GM12878 (cell line): ENCODE data around the gene SDK2. TPM values are rescaled to one million over a fixed set of nuclear protein-coding genes. Genes with fewer than 3 reads are reported as not detected.

Experiments used
- ATAC-seq: fragments of 200-7000 bp; cut with Tn5 transposase; 3 replicates; pipeline ENCODE4 v1.9.1; 2020; ENCODE audit warnings: mild to moderate bottlenecking, moderate library complexity
- BruUV-seq: library from RNA; stranded (reverse); fragments of 400-500 nt; replicated peaks from 2 replicates; lab custom pipeline; 2021; lab: Mats Ljungman, UMichigan
- CTCF ChIA-PET: fragments of 300-600 bp; sonication (Branson Sonifier 250); formaldehyde crosslinking; extraction: SDS; loops from one replicate; lab custom pipeline; 2021; ENCODE audit warnings: inconsistent platforms; lab: Yijun Ruan, JAX
- POLR2A ChIA-PET: fragments of 350-600 bp; formaldehyde crosslinking; extraction: SDS; loops from one replicate; lab custom pipeline; 2021; ENCODE audit warnings: inconsistent platforms; lab: Charles Lee
- RAD21 ChIA-PET: fragments of 300-600 bp; sonication (Branson Sonifier 250); formaldehyde crosslinking; loops from one replicate; lab custom pipeline; 2023; ENCODE audit warnings: antibody characterized with exemption; ENCODE audit not compliant: unreplicated experiment; lab: Charles Lee
- SMC1A ChIA-PET: fragments of 300-600 bp; sonication (Branson Sonifier 250); formaldehyde crosslinking; loops from one replicate; lab custom pipeline; 2023; ENCODE audit not compliant: unreplicated experiment, uncharacterized antibody; lab: Charles Lee
- DNase-seq: peaks from one replicate; pipeline ENCODE4 v3.0.0-alpha.2; 2011; ENCODE audit warnings: low read depth, low spot score
- FAIRE-seq: peaks from 3 replicates; lab custom pipeline; 2011; peaks lifted over from hg19 to GRCh38; lab: Jason Lieb, UNC
- H2AFZ ChIP-seq: 2 replicates; pipeline ENCODE4 v1.6.0; 2011; ENCODE audit warnings: low read depth, low read length, control low read depth; ENCODE audit not compliant: control insufficient read depth
- H3K27ac ChIP-seq: 2 replicates; pipeline ENCODE4 v1.5.1; 2011; ENCODE audit warnings: control low read depth; ENCODE audit not compliant: control insufficient read depth, insufficient read depth
- H3K27me3 ChIP-seq, 2 experiments: replicated peaks in 1 of 2; 2 replicates each; pipeline versions ENCODE4 v1.6.0 to v1.6.1; 2011; ENCODE audit warnings: low read length in 1 of 2; ENCODE audit not compliant: control insufficient read depth in 2 of 2, insufficient read depth in 2 of 2
- H3K36me3 ChIP-seq, 2 experiments: 2 replicates each; pipeline ENCODE4 v1.5.1; 2011; ENCODE audit warnings: low read length in 1 of 2; ENCODE audit not compliant: control insufficient read depth in 2 of 2, insufficient read depth in 2 of 2
- H3K4me1 ChIP-seq: 2 replicates; pipeline ENCODE4 v1.6.1; 2011; ENCODE audit warnings: mild to moderate bottlenecking, low read length, moderate library complexity, mixed read lengths; ENCODE audit not compliant: control insufficient read depth, insufficient read depth
- H3K4me2 ChIP-seq: 2 replicates; pipeline ENCODE4 v1.6.0; 2011; ENCODE audit warnings: control low read depth; ENCODE audit not compliant: control insufficient read depth, insufficient read depth
- H3K4me3 ChIP-seq: fragments of 200-600 bp; sonication (generic); 2 replicates; pipeline ENCODE4 v1.5.1; 2016
- H3K79me2 ChIP-seq: 2 replicates; pipeline ENCODE4 v1.6.0; 2011; ENCODE audit warnings: low read length; ENCODE audit not compliant: control insufficient read depth, insufficient read depth
- H3K9ac ChIP-seq: 2 replicates; pipeline ENCODE4 v1.8.0; 2011; ENCODE audit warnings: low read length, control low read depth, mixed read lengths; ENCODE audit not compliant: control insufficient read depth, insufficient read depth
- H3K9me3 ChIP-seq: replicated peaks from 3 replicates; pipeline ENCODE4 v1.5.1; 2011; ENCODE audit warnings: mild to moderate bottlenecking, low read length; ENCODE audit not compliant: control insufficient read depth, insufficient read depth
- H4K20me1 ChIP-seq: 2 replicates; pipeline ENCODE4 v1.6.0; 2011; ENCODE audit not compliant: control insufficient read depth, insufficient read depth
- BMI1 ChIP-seq: fragments of 450-650 bp; IDR thresholded peaks from 2 replicates; pipeline ENCODE4 v1.6.1; 2016; ENCODE audit warnings: mild to moderate bottlenecking, moderate library complexity, borderline replicate concordance
- CBX3 ChIP-seq: fragments of 200-600 bp; sonication (generic); IDR thresholded peaks from 2 replicates; pipeline ENCODE4 v1.6.1; 2016; ENCODE audit warnings: low read depth, borderline replicate concordance
- CBX5 ChIP-seq: sonication (generic); IDR thresholded peaks from 2 replicates; pipeline ENCODE4 v1.6.1; 2016; ENCODE audit warnings: low read depth, moderate library complexity, mild to moderate bottlenecking, inconsistent platforms
- E2F4 ChIP-seq: IDR thresholded peaks from 2 replicates; pipeline ENCODE4 v1.6.1; 2012; ENCODE audit warnings: low read depth, low read length, improper control_type of control experiment
- HDAC6 ChIP-seq: fragments of 200-600 bp; sonication (generic); IDR thresholded peaks from one replicate; pipeline ENCODE4 v1.8.0; 2017; ENCODE audit warnings: antibody characterized with exemption; ENCODE audit not compliant: unreplicated experiment
- NFIC ChIP-seq: IDR thresholded peaks from 2 replicates; pipeline ENCODE4 v1.6.1; 2012; ENCODE audit warnings: low read depth, mild to moderate bottlenecking, inconsistent platforms, low read length, moderate library complexity
- NFXL1 ChIP-seq: fragments of 450-650 bp; IDR thresholded peaks from 2 replicates; pipeline ENCODE4 v1.6.1; 2017; ENCODE audit warnings: antibody characterized with exemption, mild to moderate bottlenecking, borderline replicate concordance
- PAX5 ChIP-seq: IDR thresholded peaks from 2 replicates; pipeline ENCODE4 v1.6.1; 2011; ENCODE audit warnings: low read depth, low read length, borderline replicate concordance
- SMC3 ChIP-seq: IDR thresholded peaks from 2 replicates; pipeline ENCODE4 v1.6.1; 2011; ENCODE audit warnings: low read length, improper control_type of control experiment, borderline replicate concordance
- TBL1XR1 ChIP-seq: IDR thresholded peaks from 2 replicates; pipeline ENCODE4 v1.6.1; 2012; ENCODE audit warnings: low read depth, low read length, improper control_type of control experiment
- ZBTB11 ChIP-seq: fragments of 450-650 bp; formaldehyde crosslinking; IDR thresholded peaks from 2 replicates; pipeline ENCODE4 v1.5.0; 2022; ENCODE audit warnings: mild to moderate bottlenecking, missing genetic modification characterization
- ZBTB40 ChIP-seq: fragments of 450-650 bp; IDR thresholded peaks from 2 replicates; pipeline ENCODE4 v1.6.1; 2016; ENCODE audit warnings: mild to moderate bottlenecking, moderate library complexity, borderline replicate concordance
- ZNF207 ChIP-seq: fragments of 450-650 bp; IDR thresholded peaks from 2 replicates; pipeline ENCODE4 v1.6.1; 2014; ENCODE audit warnings: antibody characterized with exemption, mild to moderate bottlenecking, borderline replicate concordance
- ZNF384 ChIP-seq: IDR thresholded peaks from 2 replicates; pipeline ENCODE4 v1.6.1; 2012; ENCODE audit warnings: low read depth, mild to moderate bottlenecking, low read length, improper control_type of control experiment, borderline replicate concordance
- WGBS: methylation state at CpG from one replicate; pipeline ENCODE4 v1.1.6; 2016; ENCODE audit warnings: low lambda C conversion rate; ENCODE audit not compliant: insufficient replicate concordance, insufficient coverage; ENCODE audit errors: missing lambda C conversion rate; 5-methylcytosine and 5-hydroxymethylcytosine counted together
- in situ Hi-C: fragments of 300-500 bp; cut with MboI; formaldehyde crosslinking; loops from 9 replicates; pipeline ENCODE4 v1.14.3; 2018; ENCODE audit warnings: mixed read lengths
- intact Hi-C: fragments of 100-400 bp; cut with micrococcal nuclease; formaldehyde crosslinking; loops from one replicate; pipeline ENCODE4 v1.14.2; 2022; ENCODE audit not compliant: unreplicated experiment
- polyA plus RNA-seq, 11 experiments: library from polyadenylated mRNA; depleted of rRNA in 4 of 11; unstranded in 6 of 11; stranded (reverse) in 5 of 11; fragments of >200 nt; fragmentation: Nextera tagmentation in 4 of 11; fragmentation: Illumina TruSeq in 1 of 11; extraction: Ambion mirVana in 4 of 11; extraction: Trizol in 1 of 11; gene quantifications; 1 replicate in 1 of 11; 2 replicates in 10 of 11; pipeline versions ENCODE4 v1.2.1 to v1.2.3, GENCODE V29; 2011 to 2016; ENCODE audit warnings: inconsistent platforms in 2 of 11, missing spikeins in 2 of 11, low read depth in 1 of 11
- total RNA-seq, 4 experiments: library from RNA; depleted of rRNA in 3 of 4; stranded (reverse); fragments of >200 nt in 3 of 4; fragmentation: Illumina TruSeq in 1 of 4; extraction: Trizol in 1 of 4; gene quantifications; 2 replicates each; pipeline versions ENCODE4 v1.2.1 to v1.2.3, GENCODE V29; 2013 to 2021

The SDK2 gene
- total and polyA plus RNA-seq, 10 of the 15 experiments (the other 5 are each of a cell fraction or from before 2014, with no cell fraction given) = 0.03 to 0.08 (median 0.03) TPM; not detected in 7

- TF ChIP-seq E2F4 (no peak), CBX3 (no peak), PAX5 (no peak)
Measured at GRCh38 chr17:73514146-73514863, 129.9 kb downstream of the SDK2 start (continued).

- ChIA-PET CTCF (no interaction called here), SMC1A (interaction anchor here (0.6 kb wide), 1 partner anchor 887 kb away, joined by 3 read pairs; no protein-coding TSS in a partner anchor), POLR2A (no interaction called here), RAD21 (no interaction called here)
- in situ Hi-C loops = no loop called here
- 39% methylated on average over 10 of the region's 10 CpGs for WGBS
- ATAC-seq (no peak), FAIRE-seq (no peak), DNase-seq (no peak)
- Histone ChIP-seq H3K36me3 (no peaks in the 10 kb centered on the region), H3K27ac (no peak overlapping the region), H2AFZ (no peak overlapping the region), H3K79me2 (no peaks in the 10 kb centered on the region), H3K27me3 (no peaks in the 10 kb centered on the region; a peak in 1 of 4 replicates), H3K4me3 (no peak overlapping the region), H3K9me3 (no peaks in the 10 kb centered on the region), H3K4me2 (no peak overlapping the region), H3K9ac (no peak overlapping the region), H3K4me1 (no peaks in the 10 kb centered on the region), H4K20me1 (no peaks in the 10 kb centered on the region)
- intact Hi-C loops = no loop called here
- BruUV-seq = no TSS peak
- TF ChIP-seq NFIC = no peak
- no peak for TF ChIP-seq HDAC6
- TF ChIP-seq CBX5 = no peak
- TF ChIP-seq ZNF207 = no peak
- no peak for TF ChIP-seq SMC3
- no peak for TF ChIP-seq TBL1XR1
- TF ChIP-seq ZNF384 = no peak
- TF ChIP-seq ZBTB11 (CRISPR knock-in tag) = no peak
- no peak for TF ChIP-seq BMI1
- no peak for TF ChIP-seq ZBTB40
- TF ChIP-seq NFXL1 = no peak
Measured at GRCh38 chr17:73513426-73513825, 130.8 kb downstream of the SDK2 start.
